Transverse colon (tissue), 4 donors: ENCODE data around the gene FLOT1. TPM values are rescaled to one million over a fixed set of nuclear protein-coding genes. Genes with fewer than 3 reads are reported as not detected.

Source experiments
- DNase-seq: peaks from one replicate; pipeline ENCODE4 v3.0.0-alpha.2; 2019
- H3K27ac ChIP-seq, 4 donors: fragments of 200-600 bp; sonication (generic); 2 replicates each; pipeline ENCODE4 v1.5.1; 2016 to 2018; ENCODE audit warnings: inconsistent platforms in 4 of 4
- H3K27me3 ChIP-seq: fragments of 200-600 bp; sonication (generic); 2 replicates; pipeline ENCODE4 v1.5.1; 2017; ENCODE audit warnings: inconsistent platforms
- H3K36me3 ChIP-seq, 4 donors: fragments of 200-600 bp; sonication (generic); 2 replicates each; pipeline ENCODE4 v1.5.1; 2017 to 2019; ENCODE audit warnings: inconsistent platforms in 4 of 4
- H3K4me1 ChIP-seq, 4 donors: fragments of 200-600 bp; sonication (generic); 2 replicates each; pipeline ENCODE4 v1.5.1; 2017 to 2020; ENCODE audit warnings: inconsistent platforms in 4 of 4
- H3K4me3 ChIP-seq, 4 donors: fragments of 200-600 bp; sonication (generic); 1 replicate in 1 of 4; 2 replicates in 3 of 4; pipeline versions ENCODE4 v1.5.1 to v1.6.1; 2017 to 2019; ENCODE audit warnings: inconsistent platforms in 4 of 4
- H3K9me3 ChIP-seq, 2 donors: fragments of 200-600 bp; sonication (generic); 2 replicates each; pipeline ENCODE4 v1.5.1; 2017 to 2019; ENCODE audit warnings: inconsistent platforms in 2 of 2
- EP300 ChIP-seq: sonication (generic); formaldehyde crosslinking; IDR thresholded peaks from one replicate; pipeline ENCODE4 v1.6.1; 2017; ENCODE audit warnings: antibody characterized with exemption, low read depth
- POLR2A ChIP-seq: fragments of 450-650 bp; IDR thresholded peaks from one replicate; pipeline ENCODE4 v1.6.1; 2016; ENCODE audit warnings: antibody characterized with exemption, mild to moderate bottlenecking, moderate library complexity
- POLR2AphosphoS5 ChIP-seq, 3 donors: sonication (generic); formaldehyde crosslinking; IDR thresholded peaks; one replicate each; pipeline ENCODE4 v1.6.1; 2016; ENCODE audit warnings: antibody characterized with exemption in 3 of 3
- WGBS, 2 donors: methylation state at CpG; one replicate each; pipeline ENCODE4 v1.1.5; 2018; ENCODE audit warnings: low coverage in 1 of 2; 5-methylcytosine and 5-hydroxymethylcytosine counted together
- in situ Hi-C, 4 donors: fragments of 200-750 bp; cut with MboI; loops; one replicate each; pipeline versions ENCODE4 v1.15.0 to v1.15.1; 2017; ENCODE audit warnings: low sequenced_read_pairs in 3 of 4, low pct_ligation_motif_present in 1 of 4, low pct_unique_long_range_greater_than_20kb in 1 of 4
- intact Hi-C: fragments of 100-400 bp; cut with DNase I; formaldehyde crosslinking; loops from one replicate; pipeline ENCODE4 v1.15.1; 2023; ENCODE audit warnings: low total_unique reads
- total RNA-seq, 4 donors: library from RNA; depleted of rRNA; stranded (reverse); fragments of >200 nt; gene quantifications; one replicate each; pipeline ENCODE4 v1.1.0, GENCODE V29; 2016
- TF ChIP-seq, protein P1 (sequence below), 5 experiments: fragments of 200-600 bp in 3 of 5; fragments of 450-650 bp in 2 of 5; sonication (generic) in 3 of 5; IDR thresholded peaks; 1 replicate in 2 of 5; 2 replicates in 3 of 5; pipeline ENCODE4 v1.5.1; 2016 to 2017; ENCODE audit warnings: antibody characterized with exemption in 5 of 5, inconsistent platforms in 3 of 5, mild to moderate bottlenecking in 2 of 5, moderate library complexity in 1 of 5

FLOT1 gene
- total RNA-seq, 4 donors from 2014 or later: 123 to 146 (median 139) TPM

DNA sequence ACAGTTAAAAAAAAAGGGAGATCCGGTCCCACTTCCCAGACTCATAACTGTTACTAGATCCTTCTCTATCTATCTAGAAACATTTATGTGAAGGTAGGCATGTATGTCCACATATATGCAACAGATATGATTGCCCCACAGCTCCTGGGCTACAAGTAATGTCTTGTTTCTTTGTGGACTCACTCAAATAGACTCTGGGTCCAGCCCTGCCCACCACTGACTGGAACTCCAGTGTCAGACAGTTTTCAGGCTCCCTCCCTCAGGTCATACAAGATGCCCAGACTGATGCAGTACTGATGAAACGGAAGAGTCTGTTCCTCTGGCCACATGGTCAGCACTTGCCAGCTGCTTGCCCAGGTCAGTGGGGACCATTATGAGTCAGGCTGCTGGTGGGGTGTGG, 32.6 kb upstream of the FLOT1 start:
- H3K27ac ChIP-seq: no peak overlapping the region
- TF ChIP-seq POLR2A: no peak
- no peak for TF ChIP-seq POLR2AphosphoS5 (IDR thresholded peaks at IDR 0.05)
- TF ChIP-seq, protein P1, sequence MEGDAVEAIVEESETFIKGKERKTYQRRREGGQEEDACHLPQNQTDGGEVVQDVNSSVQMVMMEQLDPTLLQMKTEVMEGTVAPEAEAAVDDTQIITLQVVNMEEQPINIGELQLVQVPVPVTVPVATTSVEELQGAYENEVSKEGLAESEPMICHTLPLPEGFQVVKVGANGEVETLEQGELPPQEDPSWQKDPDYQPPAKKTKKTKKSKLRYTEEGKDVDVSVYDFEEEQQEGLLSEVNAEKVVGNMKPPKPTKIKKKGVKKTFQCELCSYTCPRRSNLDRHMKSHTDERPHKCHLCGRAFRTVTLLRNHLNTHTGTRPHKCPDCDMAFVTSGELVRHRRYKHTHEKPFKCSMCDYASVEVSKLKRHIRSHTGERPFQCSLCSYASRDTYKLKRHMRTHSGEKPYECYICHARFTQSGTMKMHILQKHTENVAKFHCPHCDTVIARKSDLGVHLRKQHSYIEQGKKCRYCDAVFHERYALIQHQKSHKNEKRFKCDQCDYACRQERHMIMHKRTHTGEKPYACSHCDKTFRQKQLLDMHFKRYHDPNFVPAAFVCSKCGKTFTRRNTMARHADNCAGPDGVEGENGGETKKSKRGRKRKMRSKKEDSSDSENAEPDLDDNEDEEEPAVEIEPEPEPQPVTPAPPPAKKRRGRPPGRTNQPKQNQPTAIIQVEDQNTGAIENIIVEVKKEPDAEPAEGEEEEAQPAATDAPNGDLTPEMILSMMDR (IDR thresholded peaks at IDR 0.05): no peak
- no peak for TF ChIP-seq EP300
- peaks cover 17 to 36% (median 31%) of the 10 kb centered on the region in 4 donors for H3K4me1 ChIP-seq
- WGBS, 2 donors: 82 to 92% methylated on average over 1 to 2 of the region's 2 CpGs
- in situ Hi-C loops: no loop called here
- H3K27me3 ChIP-seq: no peaks in the 10 kb centered on the region
- H3K4me3 ChIP-seq: no peak overlapping the region
- intact Hi-C loops: no loop called here
- H3K36me3 ChIP-seq: no peaks in the 10 kb centered on the region
- no peak for DNase-seq
- no peaks in the 10 kb centered on the region for H3K9me3 ChIP-seq

DNA sequence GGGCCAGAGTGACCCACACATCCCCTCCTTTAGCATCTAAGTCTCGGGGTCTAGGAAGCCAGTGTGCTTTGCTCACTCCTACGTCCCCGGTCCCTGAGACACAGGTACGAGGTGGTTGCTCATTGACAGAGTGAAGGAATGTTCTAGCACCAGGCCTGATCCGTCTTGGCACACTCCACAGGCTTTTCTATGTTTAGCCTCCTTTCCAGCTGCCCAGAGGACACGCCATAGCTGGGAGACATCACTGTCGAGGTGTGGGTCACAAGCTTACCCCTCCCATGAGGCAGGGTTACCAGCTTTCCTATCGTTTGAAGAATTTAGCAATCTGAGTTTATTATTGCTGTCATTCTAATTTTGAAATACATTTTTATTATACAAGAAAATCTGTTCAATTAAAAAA, 32.2 kb upstream of the FLOT1 start:
- Histone ChIP-seq H3K4me3 (no peak overlapping the region), H3K9me3 (no peaks in the 10 kb centered on the region), H3K36me3 (no peaks in the 10 kb centered on the region), H3K4me1 (peaks cover 15 to 36% (median 28%) of the 10 kb centered on the region in 4 donors), H3K27me3 (no peaks in the 10 kb centered on the region), H3K27ac (no peak overlapping the region)
- TF ChIP-seq POLR2A (no peak), EP300 (no peak), POLR2AphosphoS5 (IDR thresholded peaks at IDR 0.05) (no peak)
- TF ChIP-seq, protein P1 (IDR thresholded peaks at IDR 0.05): no peak
- DNase-seq: no peak
- 40 to 81% methylated on average over 4 to 8 of the region's 8 CpGs for WGBS, 2 donors
- in situ Hi-C loops (no loop called here), intact Hi-C loops (no loop called here)

DNA sequence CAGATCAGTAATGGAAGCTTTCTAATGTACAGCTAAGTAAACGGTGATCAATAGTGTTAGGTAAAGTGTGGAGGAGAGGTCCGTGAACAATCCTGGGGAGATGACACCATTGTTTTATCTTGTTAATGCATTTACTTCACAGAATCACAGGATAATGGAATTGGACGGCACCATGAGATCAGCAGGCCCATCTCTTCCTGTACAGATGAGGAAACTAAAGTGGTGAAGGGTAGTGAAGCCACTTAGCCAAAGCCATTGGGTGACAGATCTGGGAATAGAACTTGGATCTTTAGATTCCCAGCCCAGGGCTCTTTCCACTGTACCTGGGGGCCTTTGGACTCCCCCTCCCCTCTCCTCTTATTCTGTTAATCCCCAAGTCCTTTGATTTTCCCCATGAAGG, 28.1 kb upstream of the FLOT1 start:
- WGBS, 2 donors: 88 to 96% methylated on average over 3 of the region's 3 CpGs
- H3K36me3 ChIP-seq: no peaks in the 10 kb centered on the region
- peak overlapping the region in 2 of 4 donors; percentile 62 to 80 for H3K27ac ChIP-seq
- H3K4me3 ChIP-seq: no peak overlapping the region
- DNase-seq: no peak
- H3K27me3 ChIP-seq: no peaks in the 10 kb centered on the region
- TF ChIP-seq POLR2AphosphoS5 (IDR thresholded peaks at IDR 0.05) (no peak), POLR2A (no peak), EP300 (no peak)
- TF ChIP-seq, protein P1 (IDR thresholded peaks at IDR 0.05): no peak
- H3K9me3 ChIP-seq: no peaks in the 10 kb centered on the region
- peaks cover 0 to 18% (median 11%) of the 10 kb centered on the region in 4 donors for H3K4me1 ChIP-seq
- in situ Hi-C loops: no loop called here
- intact Hi-C loops: no loop called here

DNA sequence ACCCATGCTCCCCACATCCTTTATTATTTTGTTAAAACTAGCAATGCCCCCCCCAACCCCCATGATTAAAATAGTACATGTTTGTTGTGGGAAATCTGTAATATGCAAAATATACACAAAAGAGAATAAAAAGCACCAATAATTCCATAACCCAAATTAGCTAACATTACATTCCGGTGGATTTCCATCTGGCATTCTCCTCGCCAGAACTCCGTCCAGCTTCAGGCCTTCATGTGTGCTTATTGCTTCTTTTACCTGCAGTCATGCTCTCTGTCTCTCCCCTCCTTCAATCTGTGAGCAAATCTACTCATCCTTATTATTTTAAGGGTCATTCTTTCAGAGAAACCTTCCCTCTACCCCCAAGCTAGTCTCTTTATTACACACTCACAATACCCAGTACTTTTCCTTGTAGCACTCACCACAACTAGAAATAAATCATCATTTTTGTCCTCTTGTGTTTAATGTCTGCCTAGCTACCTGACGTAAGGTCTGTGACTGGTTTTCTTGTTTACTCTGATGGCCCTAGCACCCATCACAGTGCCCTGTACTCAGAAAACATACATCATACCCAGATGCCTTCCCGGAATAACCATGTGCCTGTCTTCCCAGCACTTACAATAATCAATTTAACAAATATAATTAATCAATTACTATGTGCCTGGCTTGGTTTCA, 27.5 kb upstream of the FLOT1 start:
- Histone ChIP-seq H3K9me3 (no peaks in the 10 kb centered on the region), H3K27me3 (no peaks in the 10 kb centered on the region), H3K4me3 (no peak overlapping the region), H3K4me1 (peaks cover 0 to 18% (median 11%) of the 10 kb centered on the region in 4 donors), H3K36me3 (no peaks in the 10 kb centered on the region), H3K27ac (peak overlapping the region; percentile 62 to 80 (median 73))
- in situ Hi-C loops (no loop called here), intact Hi-C loops (no loop called here)
- TF ChIP-seq, protein P1 (IDR thresholded peaks at IDR 0.05): no peak
- TF ChIP-seq POLR2AphosphoS5 (IDR thresholded peaks at IDR 0.05): no peak
- TF ChIP-seq POLR2A: no peak
- TF ChIP-seq EP300: no peak
- no peak for DNase-seq
- WGBS, 2 donors: 81 to 84% methylated on average over 5 of the region's 5 CpGs
